ENCODE data around the gene SCLY. TPM values are rescaled to one million over a fixed set of nuclear protein-coding genes. Genes with fewer than 3 reads are reported as not detected.

SCLY gene
- total RNA-seq, 2 donors from 2014 or later: 56.2 to 57.1 TPM

DNA sequence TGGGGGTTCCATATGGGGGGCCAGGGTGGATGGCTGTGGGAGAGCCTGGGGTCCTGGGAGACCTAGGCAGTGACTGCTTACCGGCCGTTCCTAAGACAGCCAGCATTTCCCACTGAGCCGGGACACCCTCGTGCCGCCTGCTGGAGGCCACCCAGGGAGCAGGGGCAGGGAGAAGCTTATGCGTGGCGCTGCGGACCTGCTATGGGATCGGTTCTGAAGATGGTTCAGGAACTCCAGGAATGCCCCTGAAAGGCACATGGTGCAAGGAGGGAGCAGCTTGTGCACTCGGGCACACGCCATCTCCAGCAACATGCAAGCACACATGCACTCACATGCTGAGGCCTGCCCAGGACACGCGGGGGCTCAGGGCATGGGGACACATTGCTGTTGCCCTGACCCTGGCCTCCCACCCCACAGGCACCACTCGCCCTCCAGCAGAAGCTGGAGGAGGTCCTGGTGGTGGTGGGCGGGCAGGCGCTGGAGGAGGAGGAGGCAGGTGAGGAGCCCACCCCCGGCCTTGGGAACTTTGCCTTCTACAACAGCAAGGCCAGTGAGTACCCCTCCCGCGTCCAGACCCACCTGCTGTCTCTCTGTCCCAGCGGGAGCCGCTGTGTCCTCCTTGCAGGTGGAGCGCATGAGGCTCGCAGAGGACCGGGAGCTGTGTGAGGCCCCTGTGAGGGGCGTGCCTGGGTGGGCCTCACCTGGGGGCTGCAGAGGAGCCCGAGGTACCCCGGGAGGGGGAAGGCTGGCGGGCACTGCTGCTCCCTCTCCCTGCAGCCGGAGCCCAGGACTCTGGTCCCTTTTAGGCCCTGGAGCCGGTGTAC is 81.8 kb downstream of the SCLY start:
- H3K9me3 Mint-ChIP-seq: no peaks in the 10 kb centered on the region
- no peak overlapping the region for H3K27ac Mint-ChIP-seq
- H3K36me3 Mint-ChIP-seq (ENCODE audit: low read depth): no peaks in the 10 kb centered on the region
- peaks cover 5% of the 10 kb centered on the region for H3K4me1 Mint-ChIP-seq
- no peak for ATAC-seq (replicated peaks)
- no peak overlapping the region for H3K4me3 Mint-ChIP-seq
- H3K27me3 Mint-ChIP-seq: no peaks in the 10 kb centered on the region

DNA sequence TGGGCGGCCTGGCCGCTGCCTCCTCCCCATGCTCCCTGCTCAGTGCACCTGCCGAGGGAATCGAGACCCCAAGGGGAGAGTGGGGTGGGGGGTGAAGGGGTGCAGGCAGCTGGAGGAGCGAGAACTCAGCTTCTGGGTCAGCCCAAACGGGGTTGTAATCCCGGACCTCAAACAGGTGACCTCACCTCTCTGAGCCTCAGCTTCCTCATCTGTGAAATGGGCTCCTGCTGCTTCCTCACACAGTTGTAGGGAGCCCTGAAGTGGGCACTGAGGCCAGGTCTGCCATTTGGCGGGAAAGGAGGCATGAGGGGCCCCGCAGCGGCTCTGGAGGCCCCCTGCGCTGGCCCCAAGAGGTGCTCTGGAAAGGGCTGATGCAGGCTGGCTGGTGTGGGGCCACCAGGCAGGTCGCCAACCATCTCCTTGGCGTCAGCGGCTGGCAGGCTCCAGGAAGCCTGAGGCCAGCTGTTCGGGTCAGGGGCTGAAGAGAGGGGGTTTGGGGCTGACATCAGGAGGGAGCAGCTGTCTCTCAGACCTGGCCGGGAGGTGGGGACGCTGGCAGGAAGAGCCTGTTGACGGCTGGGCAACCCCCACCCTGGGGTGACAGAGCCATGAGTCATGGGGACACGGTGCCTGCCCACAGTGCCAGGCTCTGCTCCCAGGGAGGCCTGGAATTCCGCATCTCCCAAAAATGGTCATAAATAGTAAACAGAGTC is 82.6 kb downstream of the SCLY start:
- peak; percentile 51 for ATAC-seq (replicated peaks)
- H3K27me3 Mint-ChIP-seq: no peaks in the 10 kb centered on the region
- H3K4me3 Mint-ChIP-seq: no peak overlapping the region

DNA sequence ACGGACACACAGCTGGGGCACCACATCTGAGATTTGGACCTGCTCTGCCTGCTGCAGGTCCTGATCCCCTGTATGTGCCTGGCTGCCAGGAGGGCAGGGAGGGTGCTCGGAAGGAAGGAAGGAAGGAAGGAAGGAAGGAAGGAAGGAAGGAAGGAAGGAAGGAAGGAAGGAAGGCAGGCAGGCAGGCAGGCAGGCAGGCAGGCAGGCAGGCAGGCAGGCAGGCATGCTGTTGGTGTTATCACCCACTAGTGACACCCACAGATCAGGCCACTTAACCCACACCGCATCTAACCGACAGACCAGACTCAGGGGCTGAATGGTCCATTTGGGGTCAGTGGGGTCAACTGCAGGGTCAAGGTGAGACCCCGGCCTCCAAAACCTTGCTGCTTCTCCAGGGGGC is 83.5 kb downstream of the SCLY start:
- Mint-ChIP-seq H3K36me3 (ENCODE audit: low read depth) (no peaks in the 10 kb centered on the region), H3K4me1 (peaks cover 5% of the 10 kb centered on the region), H3K27me3 (no peaks in the 10 kb centered on the region), H3K27ac (peak overlapping the region; percentile 29), H3K4me3 (no peak overlapping the region), H3K9me3 (no peaks in the 10 kb centered on the region)
- ATAC-seq (replicated peaks): no peak

More for the DNA sequence above, 82.6 kb downstream of the SCLY start:
- Mint-ChIP-seq H3K27ac (peak overlapping the region; percentile 29), H3K4me1 (peaks cover 5% of the 10 kb centered on the region), H3K36me3 (ENCODE audit: low read depth) (no peaks in the 10 kb centered on the region), H3K9me3 (no peaks in the 10 kb centered on the region)

DNA sequence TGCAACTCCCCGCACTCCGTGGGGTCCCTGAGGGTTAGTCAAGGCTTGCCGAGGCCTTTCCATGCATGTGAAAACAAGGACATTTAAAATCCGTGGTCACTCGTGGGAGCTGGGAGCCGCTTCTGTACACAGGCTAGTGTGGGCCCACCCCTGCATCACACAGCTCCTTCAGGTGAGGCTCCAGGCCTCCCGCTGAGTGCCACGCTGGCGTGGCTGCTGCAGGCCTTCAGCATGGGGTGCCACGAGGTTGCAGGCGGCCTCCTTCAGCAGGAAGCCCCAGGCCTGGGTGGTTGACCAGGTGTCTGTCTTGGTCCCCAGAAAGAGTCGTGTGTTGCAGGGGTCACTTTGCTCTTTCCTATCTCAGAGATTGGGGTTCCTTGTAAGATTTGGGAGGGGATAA is 84.2 kb downstream of the SCLY start:
- Mint-ChIP-seq H3K4me3 (no peak overlapping the region), H3K9me3 (no peaks in the 10 kb centered on the region), H3K36me3 (ENCODE audit: low read depth) (no peaks in the 10 kb centered on the region), H3K27ac (no peak overlapping the region), H3K4me1 (peaks cover 5% of the 10 kb centered on the region), H3K27me3 (no peaks in the 10 kb centered on the region)
- ATAC-seq (replicated peaks): no peak

DNA sequence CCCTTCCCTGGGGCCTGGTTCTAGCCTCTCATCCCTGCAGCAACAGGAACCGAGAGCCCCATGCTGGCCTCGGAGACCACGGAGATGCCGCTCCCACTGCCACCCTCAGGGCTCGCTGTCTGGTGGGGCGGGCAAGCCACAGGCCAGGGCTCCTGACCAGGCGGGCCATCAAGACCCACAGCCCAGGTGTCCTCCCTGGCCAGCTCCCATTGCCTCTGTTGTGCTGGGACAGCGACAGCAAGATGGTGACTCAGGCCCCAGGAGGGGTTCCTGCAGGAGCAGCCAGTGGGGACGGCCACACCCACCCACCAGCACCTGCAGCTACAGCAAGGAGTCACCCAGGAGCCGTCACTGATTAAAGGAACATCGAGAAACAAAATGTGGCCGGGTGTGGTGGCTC is 85.0 kb downstream of the SCLY start:
- ATAC-seq (replicated peaks): no peak
- H3K4me1 Mint-ChIP-seq: peaks cover 5% of the 10 kb centered on the region
- no peak overlapping the region for H3K27ac Mint-ChIP-seq
- H3K27me3 Mint-ChIP-seq: no peaks in the 10 kb centered on the region
- no peak overlapping the region for H3K4me3 Mint-ChIP-seq
- no peaks in the 10 kb centered on the region for H3K36me3 Mint-ChIP-seq (ENCODE audit: low read depth)
- H3K9me3 Mint-ChIP-seq: no peaks in the 10 kb centered on the region

DNA sequence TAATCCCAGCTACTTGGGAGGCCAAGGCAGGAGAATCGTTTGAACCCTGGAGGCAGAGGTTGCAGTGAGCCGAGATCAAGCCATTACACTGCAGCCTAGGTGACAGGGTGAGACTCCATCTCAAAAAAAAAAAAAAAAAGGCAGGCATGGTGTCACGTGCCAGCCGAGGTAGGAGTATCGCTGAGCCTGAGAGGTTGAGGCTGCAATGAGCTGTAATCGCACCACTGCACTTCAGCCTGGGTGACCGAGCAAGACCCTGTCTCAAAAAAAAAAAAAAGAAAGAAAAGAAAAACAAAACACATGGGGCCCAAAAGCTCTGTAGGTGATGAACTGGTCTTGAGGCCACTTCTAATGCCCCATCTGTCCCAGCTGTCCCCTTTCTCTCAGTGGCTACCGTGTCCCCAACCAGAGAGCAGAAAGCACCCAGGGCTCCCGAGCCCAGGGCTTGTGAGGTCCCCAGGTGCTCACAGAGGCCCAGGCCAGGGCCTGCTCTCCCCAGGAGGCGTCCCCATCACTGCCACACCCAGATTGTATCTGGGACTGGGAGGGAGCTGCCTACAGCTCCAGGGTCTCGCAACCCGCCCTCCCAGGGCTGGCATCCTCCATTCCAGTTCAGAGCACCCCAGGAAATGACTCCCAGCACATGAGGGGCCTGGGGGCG is 86.2 kb downstream of the SCLY start:
- H3K27ac Mint-ChIP-seq: no peak overlapping the region
- H3K4me1 Mint-ChIP-seq: no peaks in the 10 kb centered on the region
- no peak overlapping the region for H3K4me3 Mint-ChIP-seq
- no peaks in the 10 kb centered on the region for H3K27me3 Mint-ChIP-seq
- ATAC-seq (replicated peaks): no peak
- H3K36me3 Mint-ChIP-seq (ENCODE audit: low read depth): no peaks in the 10 kb centered on the region
- no peaks in the 10 kb centered on the region for H3K9me3 Mint-ChIP-seq

DNA sequence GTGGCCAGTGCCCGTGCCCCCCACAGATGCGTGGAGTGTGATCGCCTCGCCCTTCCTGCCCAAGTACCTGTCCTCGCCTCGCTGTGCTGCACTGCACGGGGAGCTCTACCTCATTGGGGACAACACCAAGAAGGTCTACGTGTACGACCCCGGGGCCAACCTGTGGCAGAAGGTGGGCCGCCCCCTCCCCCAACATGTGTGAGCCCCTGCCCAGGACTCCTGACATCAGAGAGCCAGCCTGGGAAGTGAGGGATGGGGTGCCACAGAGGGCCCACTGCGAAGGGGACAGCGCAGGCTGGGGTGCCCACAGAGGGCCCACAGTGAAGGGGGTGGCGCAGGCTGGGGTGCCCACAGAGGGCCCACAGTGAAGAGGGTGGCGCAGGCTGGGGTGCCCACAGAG is 88.2 kb downstream of the SCLY start:
- H3K27me3 Mint-ChIP-seq: no peaks in the 10 kb centered on the region
- no peaks in the 10 kb centered on the region for H3K4me1 Mint-ChIP-seq
- no peak overlapping the region for H3K27ac Mint-ChIP-seq
- H3K36me3 Mint-ChIP-seq (ENCODE audit: low read depth): no peaks in the 10 kb centered on the region
- H3K9me3 Mint-ChIP-seq: no peaks in the 10 kb centered on the region
- H3K4me3 Mint-ChIP-seq: no peak overlapping the region
- ATAC-seq (replicated peaks): no peak

Other genes with a start within 250 kb of the SCLY start
- under 1 TPM in 1 of 2 donors, not detected in 1; 0.54 TPM for gene RAMP1, start 201.4 kb upstream of the SCLY start, total RNA-seq
- 10 to 100 TPM; 38.9 to 44.7 TPM for gene UBE2F, start 94.0 kb upstream of the SCLY start, total RNA-seq
- gene ESPNL, start 39.3 kb downstream of the SCLY start, total RNA-seq: 1 to 10 TPM in 1 of 2 donors, under 1 TPM in 1; 0.39 to 1.0 TPM
- gene KLHL30, start 77.7 kb downstream of the SCLY start, total RNA-seq: not detected
- not detected for gene ERFE, start 98.0 kb downstream of the SCLY start, total RNA-seq
- gene ILKAP, start 142.7 kb downstream of the SCLY start, total RNA-seq: 10 to 100 TPM; 33.6 to 53.6 TPM
- 1 to 10 TPM; 1.3 to 4.8 TPM for gene HES6, start 179.0 kb downstream of the SCLY start, total RNA-seq
- gene PER2, start 227.6 kb downstream of the SCLY start, total RNA-seq: 10 to 100 TPM in 1 of 2 donors, 1 to 10 TPM in 1; 6.2 to 23.7 TPM

Data from activated T-helper 17 cell treated with anti-CD3 and anti-CD28 coated beads, Interleukin-2, amount 50 U/mL, for 72 hours (primary cell).